Endothelial cell of umbilical vein (primary cell): ENCODE measurements around the gene MIGA2.

ENCODE experiments used
- EZH2 ChIP-seq: IDR thresholded peaks from 2 replicates; pipeline ENCODE4 v1.6.1; 2012; ENCODE audit warnings: borderline replicate concordance, low read depth, mild to moderate bottlenecking, moderate library complexity, low read length, inconsistent platforms; ENCODE audit not compliant: severe bottlenecking
- TF ChIP-seq, protein P1 (sequence below), 2 donors: IDR thresholded peaks; 1 replicate in 1 of 2; 2 replicates in 1 of 2; pipeline ENCODE4 v1.5.1; 2011; ENCODE audit warnings: low read length in 2 of 2, mild to moderate bottlenecking in 2 of 2, moderate library complexity in 2 of 2, control low read depth in 1 of 2, inconsistent platforms in 1 of 2, low read depth in 1 of 2; ENCODE audit not compliant: insufficient read depth in 1 of 2; ENCODE audit errors: extremely low read depth in 1 of 2

GRCh38 chr9:129071526-129072126 is 35.2 kb downstream of the MIGA2 start:
- TF ChIP-seq, protein P1, sequence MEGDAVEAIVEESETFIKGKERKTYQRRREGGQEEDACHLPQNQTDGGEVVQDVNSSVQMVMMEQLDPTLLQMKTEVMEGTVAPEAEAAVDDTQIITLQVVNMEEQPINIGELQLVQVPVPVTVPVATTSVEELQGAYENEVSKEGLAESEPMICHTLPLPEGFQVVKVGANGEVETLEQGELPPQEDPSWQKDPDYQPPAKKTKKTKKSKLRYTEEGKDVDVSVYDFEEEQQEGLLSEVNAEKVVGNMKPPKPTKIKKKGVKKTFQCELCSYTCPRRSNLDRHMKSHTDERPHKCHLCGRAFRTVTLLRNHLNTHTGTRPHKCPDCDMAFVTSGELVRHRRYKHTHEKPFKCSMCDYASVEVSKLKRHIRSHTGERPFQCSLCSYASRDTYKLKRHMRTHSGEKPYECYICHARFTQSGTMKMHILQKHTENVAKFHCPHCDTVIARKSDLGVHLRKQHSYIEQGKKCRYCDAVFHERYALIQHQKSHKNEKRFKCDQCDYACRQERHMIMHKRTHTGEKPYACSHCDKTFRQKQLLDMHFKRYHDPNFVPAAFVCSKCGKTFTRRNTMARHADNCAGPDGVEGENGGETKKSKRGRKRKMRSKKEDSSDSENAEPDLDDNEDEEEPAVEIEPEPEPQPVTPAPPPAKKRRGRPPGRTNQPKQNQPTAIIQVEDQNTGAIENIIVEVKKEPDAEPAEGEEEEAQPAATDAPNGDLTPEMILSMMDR (IDR thresholded peaks at IDR 0.05; ENCODE audit: extremely low read depth in 1 of 2, insufficient read depth in 1 of 2, low read depth in 1 of 2, low read length in 2 of 2) = no peak
- TF ChIP-seq EZH2 = no peak
